ENCODE measurements around the gene PER3. TPM values are rescaled to one million over a fixed set of nuclear protein-coding genes. Genes with fewer than 3 reads are reported as not detected.
A peak's percentile ranks its signal among the peaks of the same experiment; 100 is the strongest.

PER3 gene
- total and polyA plus RNA-seq, 2 of the 8 experiments (the other 6 are each of a cell fraction or from before 2014, with no cell fraction given) = 8.3 to 9.3 TPM

DNA sequence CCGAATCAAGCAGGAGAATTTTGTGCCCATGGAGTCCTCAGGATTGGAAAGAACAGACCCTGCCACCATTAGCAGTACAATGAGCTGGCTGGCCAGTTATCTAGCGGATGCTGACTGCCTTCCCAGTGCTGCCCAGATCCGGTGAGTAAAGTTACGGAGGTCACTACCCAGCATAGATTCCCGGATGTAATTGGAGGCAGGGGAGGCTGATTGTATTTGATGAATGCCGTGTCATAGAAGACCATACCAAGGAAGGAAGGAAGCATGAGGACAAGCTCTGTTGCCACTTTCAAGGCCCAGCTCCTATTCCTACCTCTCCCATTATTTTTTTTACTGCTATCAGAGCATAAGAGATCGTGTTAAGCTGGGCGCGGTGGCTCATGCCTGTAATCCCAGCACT lies 39.2 kb upstream of the PER3 start:
- Histone ChIP-seq H3K9me3 (ENCODE audit: insufficient read depth in 2 of 2, low read depth in 1 of 2, low read length in 1 of 2) (no peaks in the 10 kb centered on the region), H4K91ac (replicated peaks; ENCODE audit: insufficient read length, low read length) (no peak overlapping the region), H2BK5ac (ENCODE audit: low read depth, low read length) (no peak overlapping the region), H3K79me2 (ENCODE audit: control insufficient read depth in 1 of 2, insufficient read depth in 2 of 2, low read length in 2 of 2) (no peaks in the 10 kb centered on the region), H2BK120ac (replicated peaks; ENCODE audit: low read depth, low read length) (no peak overlapping the region), H2AFZ (ENCODE audit: low read length) (no peak overlapping the region), H2BK20ac (ENCODE audit: low read length) (no peak overlapping the region), H3K27me3 (replicated peaks in 1 of 4; ENCODE audit: control insufficient read depth in 3 of 4, extremely low read depth in 1 of 4, insufficient read depth in 3 of 4, low read length in 3 of 4) (no peaks in the 10 kb centered on the region), H3K79me1 (ENCODE audit: low read depth, low read length) (no peaks in the 10 kb centered on the region), H3K9ac (replicated peaks in 1 of 4; ENCODE audit: extremely low read depth in 1 of 4, low read depth in 3 of 4, low read length in 3 of 4) (no peak overlapping the region), H3K56ac (replicated peaks; ENCODE audit: insufficient read length, low read depth, low read length) (no peak overlapping the region), H3K4ac (replicated peaks; ENCODE audit: insufficient read length, low read depth, low read length) (no peak overlapping the region), H2BK15ac (ENCODE audit: low read length) (no peak overlapping the region), H3K23ac (ENCODE audit: insufficient read length) (no peak overlapping the region), H3K4me3 (ENCODE audit: extremely low read depth in 1 of 4, insufficient read depth in 2 of 4, low read depth in 3 of 4, low read length in 4 of 4) (no peak overlapping the region), H3K36me3 (ENCODE audit: control insufficient read depth in 2 of 4, insufficient read depth in 4 of 4, low read length in 3 of 4) (peaks cover 0 to 2% (median 0%) of the 10 kb centered on the region in 4 experiments; a peak in 1 of 8 replicates), H3K14ac (ENCODE audit: insufficient read length) (no peak overlapping the region), H3K27ac (ENCODE audit: low read depth, low read length) (no peak overlapping the region), H2BK12ac (ENCODE audit: low read depth, low read length) (no peak overlapping the region), H2AK5ac (ENCODE audit: low read depth, low read length) (no peak overlapping the region), H3K4me1 (replicated peaks in 1 of 4; ENCODE audit: control insufficient read depth in 3 of 4, insufficient read depth in 4 of 4, low read length in 3 of 4) (no peaks in the 10 kb centered on the region), H4K20me1 (replicated peaks in 1 of 2; ENCODE audit: control insufficient read depth in 1 of 2, insufficient read depth in 2 of 2, low read length in 2 of 2) (no peaks in the 10 kb centered on the region), H4K8ac (ENCODE audit: extremely low read depth, insufficient read depth, low read length) (no peak overlapping the region), H3K23me2 (ENCODE audit: low read depth, low read length) (no peaks in the 10 kb centered on the region), H3K4me2 (ENCODE audit: insufficient read depth in 1 of 2, low read depth in 2 of 2, low read length in 2 of 2) (no peak overlapping the region), H4K5ac (ENCODE audit: insufficient read length, low read depth, low read length) (no peak overlapping the region), H3K18ac (ENCODE audit: extremely low read depth, low read length) (no peak overlapping the region)
- DNase-seq (ENCODE audit: low read depth in 1 of 2, low spot score in 2 of 2) = peak in 1 of 2 experiments; percentile 6
- ChIA-PET POLR2A (ENCODE audit: partially characterized antibody) (no interaction called here), CTCF (ENCODE audit: partially characterized antibody) (interaction anchor here (1.2 to 11.7 kb wide), 2 partner anchors 13 to 76 kb away, joined by 3 to 554 read pairs; no protein-coding TSS in a partner anchor)
- 90% methylated on average over 9 of the region's 9 CpGs; no CpG with 5 or more reads in 1 of the 2 experiments for WGBS, 2 experiments (ENCODE audit: extremely low coverage in 1 of 2, insufficient coverage in 1 of 2, insufficient read length in 1 of 2, insufficient replicate concordance in 2 of 2, low coverage in 1 of 2, low lambda C conversion rate in 2 of 2, missing lambda C conversion rate in 1 of 2)
- TF ChIP-seq NRF1 (IDR thresholded peaks at IDR 0.05; ENCODE audit: low read depth, low read length) (no peak), SIN3A (conservative IDR thresholded peaks at IDR 0.05 in 1 of 2, IDR thresholded peaks at IDR 0.05 in 1 of 2; ENCODE audit: low read depth in 1 of 2, low read length in 2 of 2) (no peak)
- FAIRE-seq = no peak

All from H1 (cell line).